Jurkat, Clone E6-1 (cell line): ENCODE data around the gene C4orf46.
"Not testable (repeated sequence)": the region's sequence is repeated elsewhere in the genome, so short reads cannot be mapped to it uniquely, and the experiment has no call there.

ENCODE experiments used
- DNase-seq: peaks from one replicate; pipeline ENCODE4 v3.0.0-alpha.2; 2011; ENCODE audit warnings: low read depth, low spot score
- H3K4me3 ChIP-seq: 2 replicates; pipeline ENCODE4 v1.5.1; 2011; ENCODE audit warnings: mild to moderate bottlenecking, low read length, control low read depth, moderate library complexity

The C4orf46 gene

DNA sequence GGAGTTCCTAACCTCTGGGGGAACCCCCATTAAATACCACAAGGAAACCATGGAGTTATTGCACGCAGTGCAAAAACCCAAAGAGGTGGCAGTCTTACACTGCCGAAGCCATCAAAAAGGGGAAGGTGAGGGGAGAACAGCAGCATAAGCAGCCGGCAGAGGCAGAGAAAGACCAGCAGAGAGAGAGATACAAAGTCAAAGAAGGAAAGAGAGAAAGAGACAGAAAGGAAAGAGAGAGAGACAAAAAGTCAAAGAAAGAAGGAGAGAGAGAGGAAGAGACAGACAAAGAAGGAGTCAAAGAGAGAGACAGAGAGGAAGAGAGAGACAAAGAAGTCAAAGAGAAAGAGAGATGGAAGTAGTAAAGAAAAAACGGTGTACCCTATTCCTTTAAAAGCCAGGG lies 8.4 kb downstream of the C4orf46 start:
- not testable (repeated sequence) for DNase-seq, H3K4me3 ChIP-seq

DNA sequence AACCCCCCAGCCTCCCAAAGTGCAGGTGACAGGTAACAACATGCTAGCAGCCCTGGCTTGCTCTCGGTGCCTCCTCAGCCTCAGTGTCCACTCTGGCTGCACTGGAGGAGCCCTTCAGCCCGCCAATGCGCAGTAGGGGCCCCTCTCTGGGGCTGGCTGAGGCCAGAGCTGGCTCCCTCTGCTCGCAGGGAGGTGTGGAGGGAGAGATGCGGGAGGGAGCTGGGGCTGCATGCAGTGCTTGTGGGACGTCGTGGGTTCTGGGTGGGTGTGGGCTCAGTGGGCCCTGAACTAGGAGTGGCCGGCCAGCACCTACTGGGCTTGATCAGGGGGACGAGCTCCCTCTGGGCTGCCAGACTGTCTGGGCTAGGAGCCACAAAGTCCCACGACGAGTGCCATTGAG lies 14.4 kb downstream of the C4orf46 start:
- DNase-seq = no peak
- H3K4me3 ChIP-seq = no peak overlapping the region

DNA sequence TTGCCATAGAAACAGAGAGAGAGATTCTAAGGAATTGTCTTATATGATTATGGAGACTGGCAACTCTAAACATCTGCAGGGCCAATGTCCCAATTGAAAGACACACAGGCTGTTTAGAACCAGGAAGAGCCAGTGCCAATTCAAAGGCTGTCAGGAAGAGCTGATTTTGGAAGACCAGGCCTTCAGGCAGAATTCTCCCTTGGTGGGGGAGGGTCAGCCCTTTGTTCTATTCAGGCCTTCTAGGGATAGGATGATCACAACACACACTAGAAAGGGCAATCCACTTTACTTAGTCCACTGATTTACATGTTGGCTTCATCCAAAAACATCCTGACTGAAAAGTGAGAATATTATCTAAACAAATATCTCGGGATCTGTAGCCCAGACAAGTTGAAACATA lies 15.2 kb downstream of the C4orf46 start:
- no peak overlapping the region for H3K4me3 ChIP-seq
- no peak for DNase-seq

DNA sequence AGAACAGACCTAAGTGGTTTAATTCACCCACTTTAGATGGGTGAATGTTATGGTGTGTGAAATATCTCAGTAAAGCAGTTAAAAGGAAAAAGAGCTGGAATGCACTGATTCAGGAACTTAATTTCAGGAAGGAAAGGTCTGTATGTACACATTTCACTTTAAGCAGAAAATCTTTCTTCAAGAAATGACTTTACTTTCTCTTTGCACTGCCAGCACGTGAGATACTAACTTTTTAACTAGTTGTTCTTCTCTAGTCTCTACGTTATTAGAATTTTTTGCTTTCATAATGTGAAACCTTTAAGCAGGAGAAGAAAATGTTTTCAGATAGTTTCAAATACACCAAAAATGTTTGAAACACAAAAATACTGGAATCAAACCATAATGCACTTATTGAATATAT lies 18.8 kb downstream of the C4orf46 start:
- no peak overlapping the region for H3K4me3 ChIP-seq

DNA sequence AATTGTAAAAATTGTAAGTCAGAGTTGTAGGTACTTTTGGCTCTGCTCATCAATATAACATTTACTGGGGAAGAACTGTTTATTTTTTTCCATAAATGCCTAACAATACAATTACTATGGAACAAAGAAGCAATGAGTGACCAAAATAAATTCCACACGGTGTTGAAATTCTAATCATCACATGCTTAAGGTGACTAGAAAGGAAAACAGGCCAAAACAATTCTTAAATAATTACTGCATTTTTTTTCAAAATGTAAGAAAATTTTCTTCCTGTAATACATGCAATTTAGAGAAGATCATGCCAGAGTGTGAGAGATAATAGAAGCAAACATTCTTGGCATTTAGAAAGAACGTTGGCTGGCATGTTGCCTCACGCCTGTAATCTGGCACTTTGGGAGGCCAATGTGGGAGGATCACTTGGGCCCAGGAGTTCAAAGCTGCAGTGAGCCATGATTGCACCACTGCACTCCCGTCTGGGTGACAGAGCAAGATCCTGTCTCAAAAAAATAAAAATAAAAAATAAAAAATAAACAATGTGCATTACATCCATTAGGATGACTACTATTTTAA lies 22.5 kb downstream of the C4orf46 start:
- DNase-seq = no peak
- no peak overlapping the region for H3K4me3 ChIP-seq

More for the DNA sequence above, 18.8 kb downstream of the C4orf46 start:
- no peak for DNase-seq

DNA sequence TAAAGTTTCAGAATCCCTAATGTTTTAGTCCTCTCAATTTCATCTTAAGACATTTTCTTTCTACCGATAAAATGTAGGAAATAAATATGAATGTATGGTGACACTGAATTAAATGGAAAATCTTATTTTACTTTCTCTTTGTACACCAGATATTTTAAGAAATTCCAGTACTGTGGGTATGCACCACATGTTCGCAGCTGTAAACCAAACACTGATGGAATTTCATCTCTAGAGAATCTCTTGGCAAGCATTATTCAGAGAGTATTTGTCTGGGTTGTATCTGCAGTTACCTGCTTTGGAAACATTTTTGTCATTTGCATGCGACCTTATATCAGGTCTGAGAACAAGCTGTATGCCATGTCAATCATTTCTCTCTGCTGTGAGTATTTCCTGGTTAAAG lies 26.9 kb downstream of the C4orf46 start:
- no peak for DNase-seq
- H3K4me3 ChIP-seq = no peak overlapping the region

DNA sequence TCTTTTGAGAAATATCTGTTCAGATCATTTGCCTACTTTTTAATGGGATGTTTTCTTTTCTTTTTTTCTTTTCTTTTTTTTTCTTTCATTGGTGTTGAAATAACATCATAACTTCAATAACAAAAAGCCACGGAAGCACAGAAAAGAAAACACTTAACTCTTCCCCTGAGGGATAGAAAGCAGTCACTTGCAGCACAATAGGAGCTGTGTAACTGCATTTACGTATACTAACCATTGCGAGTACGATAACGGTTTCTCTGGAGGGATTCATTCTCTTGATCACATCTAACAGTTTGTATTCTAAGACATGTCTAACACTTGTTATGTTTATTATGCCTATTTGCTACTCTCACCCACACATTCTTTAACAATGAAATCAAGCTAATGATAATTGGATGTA lies 27.3 kb downstream of the C4orf46 start:
- DNase-seq = no peak
- H3K4me3 ChIP-seq = no peak overlapping the region

DNA sequence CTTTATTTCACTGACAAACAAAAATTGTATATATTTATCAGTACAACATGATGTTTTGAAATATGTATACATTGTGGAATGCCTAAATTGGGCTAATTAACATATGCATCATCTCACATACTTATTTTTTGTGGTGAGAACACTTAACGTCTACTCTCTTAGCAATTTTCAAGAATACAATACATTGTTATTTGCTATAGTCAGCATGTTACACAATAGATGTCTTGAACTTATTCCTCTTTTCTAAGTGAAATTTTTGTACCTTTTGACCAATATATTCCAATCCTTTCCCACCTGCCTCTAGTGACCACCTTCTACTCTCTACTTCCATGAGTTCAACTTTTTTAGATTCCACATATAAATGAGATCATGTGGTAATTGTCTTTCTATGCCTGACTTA lies 35.1 kb downstream of the C4orf46 start:
- no peak overlapping the region for H3K4me3 ChIP-seq
- DNase-seq = no peak

DNA sequence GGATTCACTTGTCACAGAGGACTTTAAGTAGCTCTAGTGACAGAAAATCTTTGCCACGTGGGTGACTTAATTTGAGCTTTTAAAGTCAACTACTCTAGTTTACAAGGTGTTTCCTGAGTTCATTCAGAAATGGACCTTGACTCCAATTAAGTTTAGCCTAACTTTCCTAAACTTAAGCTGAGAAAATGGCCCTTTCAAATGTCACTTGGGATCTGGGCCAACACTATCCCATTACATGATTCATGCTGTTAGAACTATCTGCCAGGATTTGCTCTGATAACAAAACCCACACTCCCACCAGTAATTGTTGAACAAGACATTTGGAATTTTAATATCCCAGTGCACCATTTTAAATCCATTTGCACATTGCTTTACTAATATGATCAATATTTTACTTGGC lies 40.8 kb downstream of the C4orf46 start:
- no peak for DNase-seq
- H3K4me3 ChIP-seq = no peak overlapping the region

DNA sequence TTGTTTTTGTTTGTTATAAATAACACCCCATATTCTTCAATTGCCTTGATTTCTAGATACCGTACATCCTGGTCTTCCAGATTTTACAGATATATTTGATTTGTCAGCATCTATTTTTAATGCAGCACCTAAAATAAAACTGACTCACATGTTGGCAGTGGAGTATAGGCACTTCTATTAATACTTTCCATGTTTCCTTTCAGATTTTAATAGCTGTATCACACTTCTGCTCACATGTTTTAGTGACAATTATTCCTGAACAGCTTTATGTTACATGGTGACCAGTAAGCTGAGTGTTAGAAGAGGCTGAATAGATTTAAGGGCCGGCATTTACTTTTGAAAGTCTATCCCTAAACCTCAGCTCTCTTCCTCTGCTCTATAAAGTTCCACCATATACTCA lies 46.1 kb downstream of the C4orf46 start:
- no peak overlapping the region for H3K4me3 ChIP-seq
- DNase-seq = no peak

DNA sequence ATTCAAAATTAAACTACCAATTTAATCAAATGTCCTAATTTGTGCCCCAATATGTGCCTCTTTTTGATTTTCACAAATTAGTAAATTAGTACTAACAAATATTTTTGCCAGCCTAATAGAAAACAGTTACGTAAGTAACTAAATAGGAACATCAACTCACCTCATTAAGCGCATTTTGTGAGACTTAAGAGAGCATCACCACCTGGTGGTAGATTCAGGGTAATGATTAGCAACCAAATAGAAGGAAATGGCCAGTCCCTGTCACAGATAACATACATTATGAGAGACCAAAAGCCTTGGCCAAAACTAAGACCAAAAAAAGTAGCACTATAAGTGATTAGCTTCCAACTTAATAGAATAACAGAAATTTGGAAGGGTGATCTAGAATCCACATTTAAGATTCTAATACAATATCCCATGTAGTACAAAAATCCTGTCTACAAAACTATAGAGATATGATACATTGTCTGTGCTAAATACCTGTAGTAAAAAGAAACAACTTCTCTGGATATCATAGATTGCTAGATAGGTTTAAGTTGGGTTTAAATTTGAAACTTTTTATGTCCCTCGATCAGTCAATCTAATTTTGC lies 46.7 kb downstream of the C4orf46 start:
- no peak overlapping the region for H3K4me3 ChIP-seq
- peak; percentile 36 for DNase-seq

DNA sequence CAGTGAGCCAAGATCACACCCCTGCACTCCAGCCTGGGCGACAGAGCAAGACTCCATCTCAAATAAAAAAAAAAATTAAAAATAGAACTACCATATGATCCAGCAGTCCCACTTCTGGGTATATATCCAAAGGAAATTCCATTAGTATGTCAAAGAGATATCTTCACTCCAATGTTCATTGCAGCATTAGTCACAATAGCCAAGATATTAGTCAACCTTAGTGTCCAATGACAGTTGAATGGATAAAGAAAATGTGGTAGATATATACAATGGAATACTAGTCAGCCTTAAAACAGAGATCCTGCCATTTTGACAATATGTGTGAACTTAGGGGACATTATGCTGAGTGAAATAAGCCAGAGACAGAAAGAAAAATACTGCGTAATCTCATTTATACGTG lies 49.4 kb downstream of the C4orf46 start:
- no peak for DNase-seq
- H3K4me3 ChIP-seq = no peak overlapping the region

DNA sequence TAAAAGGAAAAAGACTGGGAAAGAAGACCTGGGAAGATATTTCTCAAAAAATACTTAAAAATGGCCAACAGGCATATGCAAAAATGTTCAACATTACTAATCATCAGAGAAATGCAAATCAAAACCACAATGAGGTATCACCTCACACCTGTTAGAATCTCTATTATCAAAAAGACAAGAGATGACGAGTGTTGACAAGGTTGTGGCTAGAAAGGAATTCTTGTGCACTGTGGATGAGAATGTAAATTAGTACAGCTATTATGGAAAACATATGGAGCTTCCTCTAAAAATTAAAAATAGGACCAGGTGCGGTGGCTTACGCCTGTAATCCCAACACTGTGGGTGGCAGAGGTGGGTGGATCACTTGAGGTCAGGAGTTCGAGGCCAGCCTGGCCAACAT lies 50.0 kb downstream of the C4orf46 start:
- H3K4me3 ChIP-seq = no peak overlapping the region
- DNase-seq = no peak

DNA sequence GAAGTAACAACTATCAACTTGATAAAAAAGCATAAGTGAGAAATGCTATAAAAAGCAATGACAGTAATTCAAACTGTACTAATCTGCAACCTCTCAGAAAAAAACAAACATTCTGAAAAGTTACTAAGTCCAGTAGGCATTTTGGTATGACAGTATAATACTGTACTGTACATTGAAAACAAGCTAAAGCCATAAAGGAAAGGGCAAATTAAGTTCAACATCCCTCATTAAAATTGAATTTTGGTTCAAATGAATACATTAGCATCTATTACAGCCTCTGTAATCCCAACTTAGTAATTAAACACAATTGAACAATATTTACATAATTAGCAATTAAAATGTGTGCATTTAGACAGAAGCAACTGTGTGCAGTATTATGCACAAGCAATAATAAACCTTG lies 53.7 kb downstream of the C4orf46 start:
- no peak overlapping the region for H3K4me3 ChIP-seq
- DNase-seq = no peak
